Stimulated activated CD4-positive, alpha-beta T cell treated with anti-CD3 and anti-CD28 coated beads, Interleukin-12 subunit alpha, Interleukin-12 subunit beta, amount 100 ng/mL, for 48 hours (primary cell): ENCODE data around the gene SLC16A10.
"Not testable (repeated sequence)": the region's sequence is repeated elsewhere in the genome, so short reads cannot be mapped to it uniquely, and the experiment has no call there.

Experiments used
- DNase-seq, 3 donors: peaks; one replicate each; pipeline ENCODE4 v3.0.0-alpha.2; 2020; ENCODE audit warnings: low read depth in 2 of 3, low spot score in 1 of 3

SLC16A10 gene

DNA sequence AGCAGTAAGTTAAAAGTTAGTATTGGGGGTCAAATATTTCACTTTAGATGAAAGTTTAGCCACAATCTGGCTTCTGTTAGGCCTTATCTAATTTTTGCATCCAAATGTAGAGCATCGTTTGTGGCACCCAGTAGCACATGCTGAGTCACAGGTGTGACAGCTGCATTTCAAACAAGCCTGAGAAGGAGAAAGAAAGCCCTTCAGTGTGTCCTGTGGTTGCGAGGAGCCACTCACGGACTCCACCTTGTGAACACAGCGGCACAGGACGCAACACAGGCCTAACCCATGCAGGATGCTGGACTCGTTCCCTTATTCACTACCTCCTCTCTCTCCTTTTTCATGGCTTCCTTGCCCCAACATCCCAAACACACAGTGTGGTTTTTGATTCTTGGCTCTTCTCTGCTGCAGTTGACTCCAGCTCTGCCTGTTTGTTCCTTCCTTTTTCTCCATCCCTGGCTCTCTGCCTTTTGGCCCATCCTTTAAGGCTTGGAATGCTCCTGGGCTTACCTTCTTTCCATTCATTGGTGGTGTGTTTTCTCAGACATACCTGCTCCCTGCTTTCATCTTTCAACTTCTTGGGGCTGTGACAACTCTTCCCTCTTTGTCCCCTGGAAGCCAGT, 124.2 kb downstream of the SLC16A10 start:
- DNase-seq: no peak

DNA sequence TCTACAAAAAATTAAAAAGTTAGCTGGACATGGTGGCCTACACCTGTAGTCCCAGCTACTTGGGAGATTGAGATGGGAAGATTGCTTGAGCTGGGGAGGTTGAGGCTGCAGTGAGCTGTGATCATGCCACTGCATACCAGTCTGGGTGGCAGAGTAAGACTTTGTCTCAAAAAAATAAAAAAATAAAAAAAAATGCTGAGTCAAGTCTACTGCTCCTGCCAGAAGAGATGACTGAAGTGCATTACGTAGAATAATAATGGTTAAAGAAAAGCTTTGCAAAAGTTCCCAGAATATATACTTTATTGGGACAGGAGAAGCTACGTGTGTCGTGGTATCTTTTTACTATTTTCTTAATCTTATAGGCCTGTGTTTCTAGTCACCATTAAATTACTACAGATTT, 125.3 kb downstream of the SLC16A10 start:
- DNase-seq: no peak

DNA sequence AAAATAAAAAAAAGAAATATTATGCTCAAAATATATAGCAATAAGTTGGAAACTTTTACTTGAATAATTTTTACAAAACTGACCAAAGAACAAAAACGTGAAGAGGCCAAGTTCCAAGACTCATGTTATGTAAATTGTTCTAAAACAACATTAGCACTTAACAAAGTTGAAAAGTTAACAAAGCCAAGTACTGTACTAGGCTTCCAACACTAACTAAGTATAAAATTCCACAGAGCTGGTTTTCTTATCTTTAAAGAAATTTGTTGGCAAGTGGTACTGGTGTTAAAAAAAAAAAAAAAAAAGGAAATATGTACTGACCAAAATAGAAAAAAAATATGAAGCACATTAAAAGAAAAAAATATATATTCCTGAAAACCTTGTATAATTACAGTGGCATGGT, 127.8 kb downstream of the SLC16A10 start:
- no peak for DNase-seq

DNA sequence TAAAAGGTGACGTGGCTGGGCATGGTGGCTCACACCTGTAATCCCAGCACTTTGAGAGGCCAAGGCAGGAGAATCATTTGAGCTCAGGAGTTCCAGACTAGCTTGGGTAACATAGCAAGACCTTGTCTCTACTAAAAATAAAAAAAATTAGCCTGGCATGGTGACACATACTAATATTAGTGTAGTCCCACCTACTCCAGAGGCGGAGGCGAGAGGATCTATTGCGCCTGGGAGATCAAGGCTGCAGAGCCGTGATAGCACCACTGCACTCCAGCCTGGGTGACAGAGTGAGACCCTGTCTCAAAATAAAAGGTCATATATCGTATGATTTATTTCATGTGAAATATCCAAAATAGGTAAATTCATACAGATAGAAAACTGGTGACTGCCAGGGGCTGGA, 132.5 kb downstream of the SLC16A10 start:
- no peak for DNase-seq

DNA sequence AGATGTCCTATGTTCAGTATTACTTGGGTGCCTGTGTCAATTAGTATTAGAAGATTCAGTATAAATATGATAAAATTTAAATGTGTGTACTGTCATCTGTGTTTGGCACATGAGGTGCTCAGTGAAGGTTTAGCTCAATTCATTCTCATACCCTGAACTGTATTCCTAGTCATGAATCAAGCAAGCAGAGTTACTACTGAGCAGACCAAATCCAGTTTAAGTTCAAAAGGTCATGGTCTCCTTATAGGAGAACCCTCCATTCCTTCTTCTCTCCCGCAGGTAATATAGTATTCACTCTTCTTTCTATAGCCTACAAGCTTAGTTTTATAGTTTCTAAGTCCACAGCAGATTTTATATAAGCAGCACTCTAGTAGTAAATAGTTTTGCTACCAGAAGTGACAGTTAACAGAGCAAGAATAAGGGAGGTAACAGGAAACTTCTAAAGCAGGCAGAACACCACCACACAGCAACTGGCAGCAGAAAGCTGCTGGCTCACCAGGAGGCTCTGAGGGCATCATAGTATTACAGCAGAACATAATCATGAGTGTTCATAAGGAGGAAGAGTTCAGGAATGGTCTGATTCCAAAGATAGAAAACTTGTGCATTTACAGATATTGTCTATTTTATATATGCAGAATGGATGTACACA, 133.2 kb downstream of the SLC16A10 start:
- no peak for DNase-seq

DNA sequence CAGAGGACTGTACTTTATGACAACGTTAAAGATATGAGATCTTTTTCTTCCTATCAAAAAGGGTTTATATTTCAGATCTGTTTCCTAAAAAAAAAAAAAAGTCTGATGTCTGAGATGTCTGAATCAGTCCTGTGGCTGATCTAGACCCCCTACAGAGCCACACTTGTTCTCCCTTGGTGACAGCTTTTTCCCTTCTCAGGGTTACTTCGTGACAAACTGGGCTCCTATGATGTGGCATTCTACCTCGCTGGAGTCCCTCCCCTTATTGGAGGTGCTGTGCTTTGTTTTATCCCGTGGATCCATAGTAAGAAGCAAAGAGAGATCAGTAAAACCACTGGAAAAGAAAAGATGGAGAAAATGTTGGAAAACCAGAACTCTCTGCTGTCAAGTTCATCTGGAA, 134.5 kb downstream of the SLC16A10 start:
- no peak for DNase-seq

DNA sequence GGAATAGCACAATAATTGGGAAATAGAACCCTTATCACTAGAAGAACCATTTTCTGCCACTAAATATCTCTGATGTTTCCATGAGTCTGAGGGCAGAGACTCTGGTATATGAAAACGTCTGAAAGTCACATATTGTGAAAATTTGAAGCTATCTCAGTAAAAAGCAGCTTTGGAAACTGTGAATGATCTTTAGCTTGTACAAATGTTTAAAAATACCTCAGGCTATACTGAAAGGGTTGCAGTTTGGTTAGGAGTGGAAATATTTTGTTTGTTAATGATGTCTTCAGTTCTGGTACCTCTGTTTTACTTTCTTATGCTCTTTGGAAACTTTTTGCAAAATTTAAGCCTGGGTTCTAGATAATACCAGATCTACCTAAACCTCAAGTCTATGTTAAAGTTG, 135.0 kb downstream of the SLC16A10 start:
- DNase-seq: no peak

DNA sequence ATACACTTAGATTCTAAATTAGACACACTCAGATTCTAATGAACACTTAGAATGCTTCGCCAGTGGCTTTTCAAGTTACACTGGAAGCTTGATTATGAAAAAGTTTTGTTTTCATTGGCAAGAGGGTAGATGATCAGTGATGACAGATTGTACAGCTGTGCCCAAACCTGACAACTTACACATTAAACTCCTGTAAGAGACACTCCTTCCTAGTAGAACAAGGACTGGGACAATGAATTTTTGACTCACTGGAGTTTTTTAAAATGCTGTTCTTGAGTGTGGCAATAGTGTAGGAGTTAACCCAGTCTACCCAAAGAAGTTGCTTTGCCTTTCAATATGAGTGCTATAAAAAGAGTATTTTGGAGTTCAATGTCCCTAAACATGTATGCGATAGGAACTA, 140.8 kb downstream of the SLC16A10 start:
- DNase-seq: no peak

DNA sequence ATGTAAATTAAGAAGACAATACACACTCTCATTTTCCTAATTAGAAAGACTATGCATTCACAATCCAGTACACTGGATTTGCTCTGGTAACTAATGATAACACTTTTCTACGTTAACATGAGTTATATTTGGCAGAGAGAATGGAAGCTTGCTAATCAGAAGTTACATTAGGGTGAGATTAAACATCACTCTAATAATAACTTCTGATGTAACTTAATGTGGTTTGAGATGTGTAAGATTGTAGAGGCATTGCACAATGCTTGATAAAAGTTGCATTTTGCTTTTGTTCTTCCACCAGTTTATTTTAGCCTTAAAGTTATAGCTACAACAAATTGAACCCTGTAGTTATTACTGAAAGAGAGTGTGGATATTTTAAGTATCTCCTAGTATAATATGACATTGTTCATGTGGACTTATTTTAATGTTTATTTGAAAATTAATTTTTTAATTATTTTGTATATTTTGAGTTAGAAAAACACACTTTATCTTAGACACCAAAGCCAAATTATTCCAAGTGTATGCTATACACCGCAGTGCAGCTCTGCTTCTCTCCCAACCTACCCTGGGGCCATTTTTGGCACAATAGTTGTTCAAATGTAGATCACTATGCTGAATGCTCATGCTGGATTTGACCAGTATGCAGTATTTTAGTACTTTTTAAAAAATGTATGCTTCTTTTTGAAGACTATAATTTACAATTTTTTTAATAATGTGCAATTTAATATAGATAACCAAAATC, 143.2 kb downstream of the SLC16A10 start:
- no peak for DNase-seq

DNA sequence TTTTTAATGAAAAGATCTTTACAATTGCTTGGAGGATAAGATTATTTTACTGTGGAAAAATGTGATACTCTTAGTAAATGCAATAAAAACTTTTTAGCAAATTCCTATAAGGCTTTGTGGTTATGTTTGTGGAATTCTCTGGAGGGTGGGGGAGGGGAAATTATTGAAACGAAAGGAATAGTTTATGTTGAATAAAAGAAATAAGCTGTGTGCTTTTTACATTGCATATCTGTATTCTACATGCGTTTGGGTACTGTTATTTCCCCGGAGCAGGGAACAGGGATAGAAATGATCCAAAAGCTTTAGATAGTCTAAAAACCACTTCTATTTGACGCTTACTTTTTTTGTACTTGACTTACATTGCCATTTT, 143.8 kb downstream of the SLC16A10 start:
- no peak for DNase-seq

DNA sequence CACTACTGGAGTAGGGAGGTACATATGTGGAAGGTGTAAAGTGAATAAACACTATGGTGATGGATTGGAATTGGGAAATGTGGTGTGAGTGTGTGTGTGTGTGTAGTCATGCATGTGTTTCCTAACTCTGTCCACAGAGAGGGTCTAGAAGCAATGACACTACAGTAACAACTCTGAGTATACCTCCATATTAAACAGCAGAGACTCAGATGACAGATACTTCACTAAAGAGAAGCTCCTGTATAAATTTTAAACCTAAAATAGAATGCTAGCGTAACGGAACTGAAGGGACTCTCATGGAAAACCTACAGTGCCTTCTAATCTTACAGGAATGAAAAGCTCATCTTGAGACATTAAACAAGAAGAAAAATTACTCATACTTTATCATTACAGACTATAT, 150.5 kb downstream of the SLC16A10 start:
- DNase-seq: no peak

DNA sequence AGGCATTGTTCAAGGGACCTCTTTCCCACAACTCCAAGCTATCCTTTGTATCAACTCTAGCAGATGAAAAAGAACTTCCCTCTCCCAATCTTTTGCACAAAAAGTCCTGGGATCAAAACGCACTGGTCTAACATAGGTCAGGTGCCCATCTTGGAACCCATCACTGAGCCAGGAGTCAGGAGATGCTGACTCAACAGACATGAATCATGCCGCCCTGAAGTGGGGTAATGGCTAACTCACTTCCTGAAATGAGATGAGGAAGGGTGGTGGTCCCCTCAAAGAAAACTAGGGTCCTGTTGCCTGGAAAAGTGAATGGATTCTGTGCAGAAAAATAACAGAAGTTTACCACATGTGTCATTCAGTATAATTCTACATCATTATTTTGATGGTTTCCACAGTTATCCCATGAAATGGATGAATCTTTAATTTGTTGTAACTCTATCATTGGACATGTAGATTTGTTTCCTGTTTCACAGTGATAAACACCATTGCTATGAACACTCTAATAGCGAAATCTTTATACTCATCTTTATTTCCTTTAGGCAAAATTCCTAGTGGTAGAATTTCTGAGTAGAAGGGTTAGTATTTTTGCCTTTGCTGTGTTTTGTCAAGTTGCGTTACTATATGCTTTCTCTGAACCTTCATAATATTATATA, 151.3 kb downstream of the SLC16A10 start:
- no peak for DNase-seq

DNA sequence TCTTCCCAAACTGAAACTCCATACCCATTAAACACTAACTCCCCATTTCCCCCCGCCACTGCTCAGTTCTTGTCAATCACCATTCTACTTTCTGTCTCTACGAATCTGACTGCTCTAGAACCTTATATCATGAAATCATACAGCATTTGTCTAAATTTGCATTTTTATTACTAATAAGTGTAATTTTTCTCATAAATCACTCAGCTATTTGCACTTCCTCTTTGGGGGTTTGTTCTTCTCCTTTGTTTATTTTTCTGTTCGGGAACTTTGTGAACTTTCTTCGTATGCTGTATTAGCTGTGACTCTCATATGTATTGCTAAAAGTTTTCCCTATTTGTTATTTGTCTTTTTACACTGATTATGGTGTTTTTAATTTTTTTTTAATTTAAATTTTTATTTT, 152.2 kb downstream of the SLC16A10 start:
- no peak for DNase-seq

DNA sequence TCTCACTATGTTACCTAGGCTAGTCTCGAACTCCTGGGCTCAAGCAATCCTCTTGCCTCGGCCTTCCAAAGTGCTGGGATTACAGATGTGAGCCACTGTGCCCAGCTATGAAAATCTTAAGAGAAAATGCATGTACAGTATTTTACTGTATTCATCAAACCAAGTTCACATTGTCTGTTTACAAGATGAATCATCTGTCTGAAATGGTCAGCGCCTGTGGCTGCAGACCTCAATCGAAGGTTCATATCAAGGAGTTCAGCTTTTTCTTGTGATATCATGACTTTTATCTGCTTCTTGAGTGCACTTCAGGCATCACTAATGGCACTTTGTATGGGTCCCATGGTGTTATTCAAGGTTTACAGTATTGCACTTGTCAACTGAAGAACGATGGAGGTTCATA, 155.1 kb downstream of the SLC16A10 start:
- no peak for DNase-seq

DNA sequence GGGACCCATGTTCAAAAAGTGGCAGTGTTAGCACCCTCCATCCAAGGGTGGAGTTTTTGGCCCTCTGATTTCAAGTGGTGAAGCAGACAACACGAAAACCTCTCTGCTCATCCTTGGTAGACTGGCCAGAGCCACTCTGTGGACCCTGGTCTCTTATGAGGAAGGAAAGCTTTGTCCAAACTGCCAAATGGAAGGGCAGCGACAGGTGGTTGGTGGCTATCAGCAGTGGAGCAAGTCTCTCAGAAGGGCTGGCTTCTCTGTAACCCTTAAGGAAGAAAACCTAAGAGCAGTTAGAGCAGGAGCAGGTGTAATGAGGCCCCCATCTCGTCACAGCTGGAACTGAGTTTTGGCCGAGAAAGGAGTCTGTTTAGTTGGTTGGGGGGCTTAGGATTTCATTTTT, 155.8 kb downstream of the SLC16A10 start:
- DNase-seq: no peak

DNA sequence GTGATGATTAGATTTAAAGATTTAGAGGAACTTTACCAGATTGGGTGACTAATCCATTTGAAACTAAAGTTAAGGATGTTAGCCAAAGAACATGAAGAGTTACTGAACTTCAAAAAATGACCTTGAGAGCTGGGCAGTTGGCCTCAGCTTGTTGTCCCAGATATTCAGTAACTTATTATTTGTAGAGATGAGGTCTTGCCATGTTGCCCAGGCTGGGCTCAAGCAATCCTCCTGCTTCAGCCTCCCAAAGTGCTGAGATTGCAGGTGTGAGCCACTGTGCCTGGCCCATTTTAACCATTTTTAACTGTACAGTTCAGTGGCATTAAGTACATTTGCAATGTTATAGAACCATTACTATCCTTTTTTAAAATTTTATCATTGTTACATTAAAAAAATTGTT, 161.5 kb downstream of the SLC16A10 start:
- no peak for DNase-seq

DNA sequence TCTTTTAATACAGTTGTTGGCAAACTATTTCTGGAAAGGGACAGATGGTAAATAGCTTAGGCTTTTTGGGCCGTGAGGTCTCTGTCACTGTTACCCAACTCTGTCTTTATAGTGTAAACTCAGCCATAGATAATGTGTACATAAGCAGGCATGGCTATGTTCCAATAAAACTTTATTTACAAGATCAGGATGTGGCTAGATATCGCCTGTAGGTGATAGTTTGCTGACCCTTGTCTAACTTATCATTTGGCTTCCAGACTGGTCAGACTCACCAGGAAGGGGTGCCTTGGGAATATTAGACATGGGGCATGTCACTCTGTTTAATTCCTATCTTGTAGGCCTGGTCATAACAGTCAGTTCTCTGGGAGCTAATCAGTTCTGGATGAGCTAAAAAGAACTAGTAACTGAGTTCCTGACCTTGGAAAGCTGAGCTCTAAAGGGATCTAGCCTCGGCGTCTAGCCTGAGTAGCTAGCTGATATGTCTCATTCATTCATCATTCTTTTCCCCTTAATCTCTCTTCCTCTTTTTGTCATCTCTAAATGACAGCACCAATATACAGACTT, 163.6 kb downstream of the SLC16A10 start:
- DNase-seq: no peak

DNA sequence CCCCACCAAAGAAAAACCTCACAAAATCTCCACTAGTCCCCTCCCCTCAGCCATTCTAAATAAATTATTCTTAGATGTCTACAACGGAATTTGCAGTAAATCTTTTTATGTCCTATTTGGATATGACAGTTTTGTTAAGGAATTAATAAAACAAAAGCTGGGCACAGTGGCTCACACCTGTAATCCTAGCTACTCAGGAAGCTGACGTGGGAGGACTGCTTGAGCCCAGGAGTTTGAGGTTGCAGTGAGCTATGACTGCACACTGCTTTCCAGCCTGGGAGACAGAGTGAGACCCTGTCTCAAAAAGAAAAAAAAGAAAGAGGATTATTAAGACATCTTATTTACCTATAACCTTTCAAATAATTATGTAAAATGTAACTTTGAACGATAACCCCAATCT, 165.4 kb downstream of the SLC16A10 start:
- no peak for DNase-seq

DNA sequence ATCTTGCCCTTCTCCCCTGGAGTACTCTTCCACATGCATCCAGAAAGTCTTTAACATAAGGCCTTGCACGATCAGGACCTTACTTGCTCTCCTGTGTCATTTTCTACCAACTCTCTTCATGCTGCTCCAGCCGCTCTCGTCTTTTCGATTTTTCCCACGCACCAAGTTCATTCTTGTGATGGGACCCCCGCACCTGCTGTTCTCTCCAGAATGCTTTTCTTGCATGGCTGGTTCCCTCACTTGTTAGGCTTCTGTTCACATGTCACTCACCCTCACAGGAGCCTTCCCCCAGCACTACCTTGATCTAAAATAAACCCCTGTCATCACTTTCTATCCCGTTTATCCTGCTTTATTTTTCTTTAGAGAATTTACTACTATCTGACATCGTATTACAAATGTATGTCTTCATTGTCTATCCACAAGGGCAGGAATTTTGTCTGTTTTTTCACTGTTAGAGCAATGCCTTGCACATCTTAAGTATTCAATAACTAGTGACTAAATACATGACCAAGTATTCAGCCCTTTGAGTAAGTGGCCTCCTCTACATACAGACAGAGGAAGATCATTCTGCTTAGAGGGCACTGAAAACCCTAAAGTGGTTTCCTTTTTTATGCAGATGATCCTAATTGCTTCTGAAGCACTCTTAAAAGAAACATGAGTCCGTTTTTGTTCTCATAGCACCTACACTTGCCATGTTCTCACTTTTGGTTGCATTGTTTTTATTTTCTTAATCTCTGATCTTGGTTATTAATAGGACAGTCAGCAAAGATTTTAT, 166.9 kb downstream of the SLC16A10 start:
- no peak for DNase-seq

DNA sequence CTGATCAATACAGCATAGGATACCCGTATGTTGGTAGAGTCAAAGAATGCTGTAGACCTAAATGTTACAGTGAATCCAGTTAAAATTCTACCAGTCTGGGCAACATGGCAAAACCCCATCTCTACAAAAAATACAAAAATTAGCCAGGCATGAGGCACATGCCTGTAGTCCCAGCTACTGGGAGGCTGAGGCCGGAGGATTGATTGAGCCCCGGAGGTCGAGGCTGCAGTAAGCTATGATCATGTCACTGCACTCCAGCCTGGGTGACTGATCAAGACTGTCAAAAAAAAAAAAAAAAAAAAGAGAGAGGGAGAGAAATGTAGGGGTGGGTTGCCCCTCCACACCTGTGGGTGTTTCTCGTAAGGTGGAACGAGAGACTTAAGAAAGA, 167.5 kb downstream of the SLC16A10 start:
- DNase-seq: no peak

DNA sequence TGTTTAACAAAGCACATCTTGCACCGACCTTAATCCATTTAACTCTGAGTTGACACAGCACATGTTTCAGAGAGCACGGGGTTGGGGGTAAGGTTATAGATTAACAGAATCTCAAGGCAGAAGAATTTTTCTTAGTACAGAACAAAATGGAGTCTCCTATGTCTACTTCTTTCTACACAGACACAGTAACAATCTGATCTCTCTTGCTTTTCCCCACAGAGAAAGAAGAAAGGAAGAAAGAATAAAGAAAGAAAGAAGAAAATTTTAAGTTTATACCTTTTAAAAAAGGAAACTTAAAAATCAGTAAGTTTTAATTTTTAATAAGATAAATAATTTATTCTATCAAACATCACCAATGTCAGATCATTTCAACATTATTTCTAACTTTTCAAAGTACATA, 168.5 kb downstream of the SLC16A10 start:
- DNase-seq: not testable (repeated sequence)
